Endothelial cell of umbilical vein (primary cell): ENCODE results near the gene TBC1D14. TPM values are rescaled to one million over a fixed set of nuclear protein-coding genes. Genes with fewer than 3 reads are reported as not detected.

Experiments used
- BruUV-seq: library from RNA; stranded (reverse); fragments of 400-500 nt; replicated peaks from 2 replicates; lab custom pipeline; 2021; lab: Mats Ljungman, UMichigan
- CTCF ChIA-PET: fragments of 300-600, 350-600 bp; sonication (Branson Sonifier 250); formaldehyde crosslinking; loops from one replicate; lab custom pipeline; 2021; ENCODE audit warnings: antibody characterized with exemption, inconsistent platforms; lab: Charles Lee
- POLR2A ChIA-PET: fragments of 300-600, 350-600 bp; sonication (Branson Sonifier 250); formaldehyde crosslinking; loops from one replicate; lab custom pipeline; 2021; ENCODE audit warnings: antibody characterized with exemption, inconsistent platforms; lab: Charles Lee
- DNase-seq: peaks from one replicate; pipeline ENCODE4 v3.0.0-alpha.2; 2011; ENCODE audit warnings: low read depth, low spot score
- FAIRE-seq: peaks from 2 replicates; lab custom pipeline; 2011; peaks lifted over from hg19 to GRCh38; lab: Jason Lieb, UNC
- H2AFZ ChIP-seq: 2 replicates; pipeline ENCODE4 v1.6.0; 2012; ENCODE audit warnings: low read depth, low read length, control low read depth, inconsistent platforms
- H3K27ac ChIP-seq: 2 replicates; pipeline ENCODE4 v1.5.1; 2011; ENCODE audit warnings: low read depth, mild to moderate bottlenecking, control low read depth, low read length, moderate library complexity; ENCODE audit not compliant: insufficient read depth
- H3K27me3 ChIP-seq, 2 experiments: 2 replicates each; pipeline versions ENCODE4 v1.6.0 to v1.6.1; 2011; ENCODE audit warnings: low read length in 2 of 2, mixed read lengths in 1 of 2; ENCODE audit not compliant: control insufficient read depth in 2 of 2, insufficient read depth in 2 of 2
- H3K36me3 ChIP-seq, 2 experiments: 2 replicates in 1 of 2; 3 replicates in 1 of 2; pipeline ENCODE4 v1.5.1; 2011; ENCODE audit warnings: low read length in 2 of 2, mild to moderate bottlenecking in 1 of 2, moderate library complexity in 1 of 2; ENCODE audit not compliant: control insufficient read depth in 2 of 2, insufficient read depth in 2 of 2; ENCODE audit errors: extremely low read depth in 1 of 2
- H3K4me1 ChIP-seq: 3 replicates; pipeline ENCODE4 v1.5.1; 2011; ENCODE audit warnings: mild to moderate bottlenecking, low read length; ENCODE audit not compliant: control insufficient read depth, insufficient read depth; ENCODE audit errors: extremely low read depth
- H3K4me2 ChIP-seq: 2 replicates; pipeline ENCODE4 v1.6.1; 2011; ENCODE audit warnings: low read length, control low read depth, mixed read lengths; ENCODE audit not compliant: insufficient read depth
- H3K4me3 ChIP-seq, 3 experiments: fragments of 200-600 bp in 1 of 3; sonication (generic), shearing (Covaris generic) in 1 of 3; replicated peaks in 1 of 3; 2 replicates each; pipeline ENCODE4 v1.5.1; 2011 to 2016; ENCODE audit warnings: control low read depth in 3 of 3, low read length in 3 of 3, mild to moderate bottlenecking in 2 of 3, inconsistent platforms in 1 of 3, low read depth in 1 of 3, moderate library complexity in 1 of 3; ENCODE audit not compliant: insufficient read depth in 1 of 3
- H3K79me2 ChIP-seq: 2 replicates; pipeline ENCODE4 v1.6.0; 2012; ENCODE audit warnings: low read length, inconsistent platforms; ENCODE audit not compliant: control insufficient read depth, insufficient read depth
- H3K9ac ChIP-seq: replicated peaks from 2 replicates; pipeline ENCODE3; 2011; ENCODE audit warnings: low read length, control low read depth; ENCODE audit not compliant: insufficient read depth; ENCODE audit errors: extremely low read depth
- H3K9me1 ChIP-seq: replicated peaks from 3 replicates; pipeline ENCODE4 v1.6.0; 2011; ENCODE audit warnings: mild to moderate bottlenecking, low read length; ENCODE audit not compliant: control insufficient read depth, insufficient read depth; ENCODE audit errors: extremely low read depth
- H3K9me3 ChIP-seq: replicated peaks from 2 replicates; pipeline ENCODE4 v1.5.1; 2012; ENCODE audit warnings: low read length, inconsistent platforms; ENCODE audit not compliant: control insufficient read depth, insufficient read depth
- H4K20me1 ChIP-seq: replicated peaks from 2 replicates; pipeline ENCODE3; 2011; ENCODE audit warnings: mild to moderate bottlenecking, low read length; ENCODE audit not compliant: control insufficient read depth, insufficient read depth; ENCODE audit errors: extremely low read depth
- EZH2 ChIP-seq: IDR thresholded peaks from 2 replicates; pipeline ENCODE4 v1.6.1; 2012; ENCODE audit warnings: borderline replicate concordance, low read depth, mild to moderate bottlenecking, moderate library complexity, low read length, inconsistent platforms; ENCODE audit not compliant: severe bottlenecking
- FOS ChIP-seq: IDR thresholded peaks from 2 replicates; pipeline ENCODE4 v1.6.1; 2011; ENCODE audit warnings: mild to moderate bottlenecking, low read length, moderate library complexity, borderline replicate concordance; ENCODE audit not compliant: insufficient read depth
- GATA2 ChIP-seq: IDR thresholded peaks from 2 replicates; pipeline ENCODE4 v1.7.0; 2011; ENCODE audit warnings: low read depth, mild to moderate bottlenecking, moderate library complexity, mixed read lengths, low read length; ENCODE audit not compliant: insufficient read length, insufficient read depth
- JUN ChIP-seq: IDR thresholded peaks from 2 replicates; pipeline ENCODE4 v1.6.1; 2011; ENCODE audit warnings: borderline replicate concordance, low read depth; ENCODE audit not compliant: insufficient read length, insufficient read depth
- MYC ChIP-seq: IDR thresholded peaks from one replicate; pipeline ENCODE4 v1.6.1; 2011; ENCODE audit warnings: mild to moderate bottlenecking, low read depth, low read length
- POLR2A ChIP-seq: IDR thresholded peaks from 2 replicates; pipeline ENCODE4 v1.6.1; 2012; ENCODE audit warnings: low read depth, mild to moderate bottlenecking, control low read depth, low read length
- POLR2AphosphoS5 ChIP-seq: IDR thresholded peaks from 2 replicates; pipeline ENCODE4 v1.6.1; 2012; ENCODE audit warnings: low read depth, mild to moderate bottlenecking, control low read depth, low read length, moderate library complexity; ENCODE audit not compliant: insufficient read depth
- dilution Hi-C: fragments of 300-500 bp; cut with MboI; formaldehyde crosslinking; loops from one replicate; pipeline ENCODE4 v1.15.0; 2019; ENCODE audit warnings: low sequenced_read_pairs; ENCODE audit not compliant: extremely low pct_ligation_motif_present
- intact Hi-C: fragments of 100-400 bp; cut with micrococcal nuclease; formaldehyde crosslinking; loops from one replicate; pipeline ENCODE4 v1.10.0; 2022
- polyA plus RNA-seq, 4 experiments: library from polyadenylated mRNA; depleted of rRNA in 3 of 4; stranded (reverse) in 3 of 4; unstranded in 1 of 4; fragments of >200 nt; gene quantifications; 2 replicates each; pipeline versions ENCODE4 v1.2.1 to v1.2.3, GENCODE V29; 2011 to 2012; ENCODE audit warnings: missing spikeins in 1 of 4
- total RNA-seq: library from RNA; stranded (reverse); gene quantifications from 2 replicates; pipeline ENCODE4 v1.2.3, GENCODE V29; 2021
- TF ChIP-seq, protein P1 (sequence below): IDR thresholded peaks from 2 replicates; pipeline ENCODE4 v1.6.1; 2011; ENCODE audit not compliant: insufficient read depth, insufficient read length
- TF ChIP-seq, protein P2 (sequence below), 2 donors: IDR thresholded peaks; 1 replicate in 1 of 2; 2 replicates in 1 of 2; pipeline ENCODE4 v1.5.1; 2011; ENCODE audit warnings: low read length in 2 of 2, mild to moderate bottlenecking in 2 of 2, moderate library complexity in 2 of 2, control low read depth in 1 of 2, inconsistent platforms in 1 of 2, low read depth in 1 of 2; ENCODE audit not compliant: insufficient read depth in 1 of 2; ENCODE audit errors: extremely low read depth in 1 of 2

Gene TBC1D14
- total and polyA plus RNA-seq, 2 donors (not counting 3 experiments of a cell fraction or from before 2014, with no cell fraction given), result 23.7 to 24.8 TPM

DNA sequence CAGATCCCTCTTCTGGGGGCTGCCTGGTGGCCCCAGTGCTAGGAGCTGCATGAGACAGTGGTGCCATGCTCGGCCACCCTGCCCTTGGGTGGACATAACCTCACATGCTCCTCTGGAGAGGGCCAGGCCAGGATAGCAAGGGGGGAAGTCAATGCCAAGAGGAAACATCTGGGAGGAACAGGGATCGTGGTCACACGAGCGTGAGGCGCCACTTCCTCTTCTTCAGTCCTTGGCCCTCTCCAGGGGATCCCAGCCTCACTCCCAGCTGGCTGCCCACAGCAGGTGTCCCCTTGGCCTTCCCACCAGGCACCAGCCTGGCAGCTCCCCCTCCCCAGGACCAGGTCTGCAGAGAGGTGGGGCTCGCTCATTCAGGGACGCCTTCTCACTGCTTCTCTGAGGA, 28.6 kb downstream of the TBC1D14 start:
- DNase-seq (peak; percentile 61), FAIRE-seq (peak; percentile 64)
- Histone ChIP-seq H4K20me1 (no peaks in the 10 kb centered on the region), H3K36me3 (no peaks in the 10 kb centered on the region), H3K27me3 (no peaks in the 10 kb centered on the region), H2AFZ (no peak overlapping the region), H3K4me1 (peaks cover 21% of the 10 kb centered on the region), H3K4me2 (no peak overlapping the region), H3K9ac (no peak overlapping the region), H3K27ac (no peak overlapping the region), H3K9me1 (no peaks in the 10 kb centered on the region), H3K79me2 (no peaks in the 10 kb centered on the region), H3K4me3 (no peak overlapping the region), H3K9me3 (no peaks in the 10 kb centered on the region)
- no peak for TF ChIP-seq EZH2
- TF ChIP-seq, protein P1, sequence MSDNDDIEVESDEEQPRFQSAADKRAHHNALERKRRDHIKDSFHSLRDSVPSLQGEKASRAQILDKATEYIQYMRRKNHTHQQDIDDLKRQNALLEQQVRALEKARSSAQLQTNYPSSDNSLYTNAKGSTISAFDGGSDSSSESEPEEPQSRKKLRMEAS, result no peak
- no peak for TF ChIP-seq JUN
- no peak for TF ChIP-seq GATA2
- TF ChIP-seq POLR2AphosphoS5, result peak; percentile 25
- no peak for TF ChIP-seq MYC
- dilution Hi-C loops, result no loop called here
- ChIA-PET CTCF (interaction anchor here (1.3 kb wide), 1 partner anchor 36 kb away, joined by 4 read pairs; no protein-coding TSS in a partner anchor), POLR2A (no interaction called here)
- intact Hi-C loops, result no loop called here
- no TSS peak for BruUV-seq

DNA sequence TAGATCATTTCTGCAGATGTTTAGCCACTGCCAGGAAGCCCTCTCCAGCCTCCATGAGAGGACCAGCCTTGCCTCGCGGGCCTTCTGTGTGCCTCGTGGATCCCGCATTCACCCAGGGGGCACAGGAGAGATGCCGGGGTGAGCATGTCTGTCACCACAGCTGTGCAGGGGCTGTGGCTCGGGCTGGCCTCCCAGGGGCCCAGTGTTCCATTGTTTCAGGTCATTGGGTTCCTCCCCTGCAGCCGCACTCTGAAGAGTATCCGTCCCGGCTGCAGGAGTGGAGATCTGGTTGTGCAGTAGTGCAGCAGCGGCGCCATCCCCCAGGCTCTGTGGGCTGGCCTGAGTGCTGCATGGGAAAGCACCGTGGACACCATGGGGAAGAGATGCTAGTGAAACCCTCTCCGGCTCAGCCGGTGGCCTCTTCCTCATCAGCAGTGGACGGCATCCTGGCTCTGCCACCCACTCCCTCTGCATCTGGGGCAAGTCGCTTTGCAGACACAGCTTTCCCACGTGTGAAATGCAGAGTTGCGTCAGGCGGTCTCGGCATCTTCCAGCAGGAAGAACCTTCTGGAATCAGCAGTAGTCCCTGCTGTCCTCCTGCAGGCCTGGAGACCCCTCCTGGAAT, 29.1 kb downstream of the TBC1D14 start:
- Histone ChIP-seq H3K27ac (no peak overlapping the region), H4K20me1 (no peaks in the 10 kb centered on the region), H3K4me3 (no peak overlapping the region), H3K9me3 (no peaks in the 10 kb centered on the region), H3K27me3 (no peaks in the 10 kb centered on the region), H3K79me2 (no peaks in the 10 kb centered on the region), H3K9me1 (no peaks in the 10 kb centered on the region), H3K4me2 (no peak overlapping the region), H3K36me3 (no peaks in the 10 kb centered on the region), H3K4me1 (peaks cover 21% of the 10 kb centered on the region), H2AFZ (no peak overlapping the region), H3K9ac (no peak overlapping the region)
- CTCF ChIA-PET, result interaction anchor here (1.3 kb wide), 1 partner anchor 36 kb away, joined by 4 read pairs; no protein-coding TSS in a partner anchor
- intact Hi-C loops, result no loop called here
- TF ChIP-seq GATA2 (no peak), POLR2AphosphoS5 (no peak), MYC (no peak), FOS (no peak), POLR2A (no peak), JUN (no peak), EZH2 (no peak)
- TF ChIP-seq, protein P1, result no peak
- TF ChIP-seq, protein P2, sequence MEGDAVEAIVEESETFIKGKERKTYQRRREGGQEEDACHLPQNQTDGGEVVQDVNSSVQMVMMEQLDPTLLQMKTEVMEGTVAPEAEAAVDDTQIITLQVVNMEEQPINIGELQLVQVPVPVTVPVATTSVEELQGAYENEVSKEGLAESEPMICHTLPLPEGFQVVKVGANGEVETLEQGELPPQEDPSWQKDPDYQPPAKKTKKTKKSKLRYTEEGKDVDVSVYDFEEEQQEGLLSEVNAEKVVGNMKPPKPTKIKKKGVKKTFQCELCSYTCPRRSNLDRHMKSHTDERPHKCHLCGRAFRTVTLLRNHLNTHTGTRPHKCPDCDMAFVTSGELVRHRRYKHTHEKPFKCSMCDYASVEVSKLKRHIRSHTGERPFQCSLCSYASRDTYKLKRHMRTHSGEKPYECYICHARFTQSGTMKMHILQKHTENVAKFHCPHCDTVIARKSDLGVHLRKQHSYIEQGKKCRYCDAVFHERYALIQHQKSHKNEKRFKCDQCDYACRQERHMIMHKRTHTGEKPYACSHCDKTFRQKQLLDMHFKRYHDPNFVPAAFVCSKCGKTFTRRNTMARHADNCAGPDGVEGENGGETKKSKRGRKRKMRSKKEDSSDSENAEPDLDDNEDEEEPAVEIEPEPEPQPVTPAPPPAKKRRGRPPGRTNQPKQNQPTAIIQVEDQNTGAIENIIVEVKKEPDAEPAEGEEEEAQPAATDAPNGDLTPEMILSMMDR (IDR thresholded peaks at IDR 0.05; ENCODE audit: extremely low read depth in 1 of 2, insufficient read depth in 1 of 2, low read depth in 1 of 2, low read length in 2 of 2), result no peak
- DNase-seq, result no peak
- dilution Hi-C loops, result no loop called here
- POLR2A ChIA-PET, result no interaction called here
- no peak for FAIRE-seq
- BruUV-seq, result no TSS peak
